Stimulated activated CD8-positive, alpha-beta memory T cell treated with anti-CD3 and anti-CD28 coated beads, Interleukin-2, amount 100 ng/mL, for 48 hours (primary cell): ENCODE measurements around the gene ZNF764.
"Not testable (repeated sequence)": the region's sequence is repeated elsewhere in the genome, so short reads cannot be mapped to it uniquely, and the experiment has no call there.

Source experiments
- DNase-seq, 2 donors: peaks; one replicate each; pipeline ENCODE4 v3.0.0-alpha.2; 2020; ENCODE audit warnings: low read depth in 2 of 2

ZNF764 gene

GRCh38 chr16:30527635-30528178 lies 30.5 kb downstream of the ZNF764 start:
- DNase-seq: no peak

- DNase-seq: peak; percentile 96 to 97
Observed at GRCh38 chr16:30526823-30527634, 31.1 kb downstream of the ZNF764 start.

GRCh38 chr16:30526137-30526822 lies 31.9 kb downstream of the ZNF764 start, which contains the start of gene ZNF768:
TSS of gene ZNF768 (minus strand) at chr16:30526566. CDS start at chr16:30526413, 153 bp downstream.
- peak in 1 of 2 donors; percentile 25 for DNase-seq

DNA sequence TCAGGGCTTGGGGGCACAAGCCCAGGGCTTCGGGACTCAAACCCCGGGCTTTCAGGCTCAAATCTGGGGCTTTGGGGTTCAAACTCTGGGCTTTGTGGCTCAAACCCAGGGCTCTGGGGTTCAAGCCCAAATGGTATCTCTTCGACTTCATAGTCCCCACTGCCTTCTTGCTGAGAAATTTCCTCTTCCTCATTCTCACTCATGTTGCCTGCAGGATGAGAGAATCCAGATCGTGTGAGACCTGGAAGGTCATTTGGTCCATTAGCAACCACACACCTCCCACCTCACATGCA lies 32.4 kb downstream of the ZNF764 start:
- no peak for DNase-seq

GRCh38 chr16:30524575-30525568 lies 33.3 kb downstream of the ZNF764 start:
- no peak for DNase-seq

DNA sequence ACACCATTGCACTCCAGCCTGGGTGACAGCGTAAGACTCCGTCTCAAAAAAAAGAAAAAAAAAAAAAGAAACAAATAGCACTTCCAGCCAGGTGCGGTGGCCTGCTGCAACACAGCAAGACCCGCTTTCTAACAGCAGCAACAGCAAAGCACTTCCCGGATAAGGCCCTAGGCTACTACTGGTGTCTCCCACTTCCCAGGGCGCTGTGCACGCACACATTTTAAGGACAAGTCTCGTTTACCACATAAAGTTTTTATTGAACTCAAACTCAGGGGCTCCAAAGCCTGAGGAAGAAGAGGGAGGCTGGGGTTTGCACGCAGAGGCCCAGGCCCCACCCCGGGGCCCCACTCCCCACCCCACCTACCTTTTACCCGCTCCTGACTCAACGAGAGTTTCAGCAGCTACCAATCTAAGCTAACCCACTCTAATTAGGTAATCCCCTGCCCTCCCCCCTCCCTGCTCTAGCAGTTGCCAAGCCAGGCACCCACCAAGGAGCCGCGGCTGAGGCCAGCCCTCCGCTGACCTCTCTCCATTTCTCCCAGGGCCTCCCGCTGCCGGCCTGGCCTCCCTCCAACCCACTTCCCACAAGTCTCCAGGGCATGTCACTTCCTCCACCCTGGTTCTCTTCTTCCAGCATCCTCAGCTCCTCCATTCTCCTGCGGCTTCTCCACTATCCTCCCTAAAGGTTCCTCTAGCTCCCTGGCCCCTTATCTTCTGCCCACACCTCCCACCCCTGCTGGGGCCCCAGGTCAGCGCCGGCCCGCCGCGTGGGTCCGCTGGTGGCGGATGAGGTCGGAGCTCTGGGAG lies 34.2 kb downstream of the ZNF764 start:
- no peak for DNase-seq

DNA sequence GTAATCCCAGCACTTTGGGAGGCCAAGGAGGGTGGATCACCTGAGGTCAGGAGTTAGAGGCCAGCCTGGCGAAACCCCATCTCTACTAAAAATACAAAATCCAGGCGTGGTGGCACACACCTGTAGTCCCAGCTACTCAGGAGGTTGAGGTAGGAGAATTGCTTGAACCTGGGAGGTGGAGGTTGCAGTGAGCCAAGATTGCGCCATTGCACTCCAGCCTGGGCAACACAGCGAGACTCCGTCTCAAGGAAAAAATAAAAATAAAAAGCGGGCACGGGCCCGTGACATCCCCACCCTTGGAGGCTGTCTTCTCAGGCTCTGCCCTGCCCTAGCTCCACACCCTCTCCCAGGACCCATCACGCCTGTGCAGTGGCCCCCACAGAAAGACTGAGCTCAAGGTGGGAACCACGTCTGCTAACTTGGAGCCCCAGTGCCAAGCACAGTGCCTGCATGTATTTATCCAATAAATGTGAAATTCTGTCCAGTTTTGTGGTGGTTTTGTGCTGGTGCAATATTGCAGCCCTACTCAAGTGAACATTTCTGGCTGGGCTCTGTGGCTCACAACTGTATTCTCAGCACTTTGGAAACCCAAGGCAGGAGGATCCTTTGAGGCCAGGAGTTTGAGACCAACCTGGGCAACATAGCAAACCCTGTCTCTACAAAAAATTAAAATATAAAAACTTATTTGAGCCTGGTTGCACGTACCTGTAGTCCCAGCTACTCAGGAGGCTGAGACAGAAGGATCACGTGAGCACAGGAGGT lies 35.3 kb downstream of the ZNF764 start:
- DNase-seq: not testable (repeated sequence)

DNA sequence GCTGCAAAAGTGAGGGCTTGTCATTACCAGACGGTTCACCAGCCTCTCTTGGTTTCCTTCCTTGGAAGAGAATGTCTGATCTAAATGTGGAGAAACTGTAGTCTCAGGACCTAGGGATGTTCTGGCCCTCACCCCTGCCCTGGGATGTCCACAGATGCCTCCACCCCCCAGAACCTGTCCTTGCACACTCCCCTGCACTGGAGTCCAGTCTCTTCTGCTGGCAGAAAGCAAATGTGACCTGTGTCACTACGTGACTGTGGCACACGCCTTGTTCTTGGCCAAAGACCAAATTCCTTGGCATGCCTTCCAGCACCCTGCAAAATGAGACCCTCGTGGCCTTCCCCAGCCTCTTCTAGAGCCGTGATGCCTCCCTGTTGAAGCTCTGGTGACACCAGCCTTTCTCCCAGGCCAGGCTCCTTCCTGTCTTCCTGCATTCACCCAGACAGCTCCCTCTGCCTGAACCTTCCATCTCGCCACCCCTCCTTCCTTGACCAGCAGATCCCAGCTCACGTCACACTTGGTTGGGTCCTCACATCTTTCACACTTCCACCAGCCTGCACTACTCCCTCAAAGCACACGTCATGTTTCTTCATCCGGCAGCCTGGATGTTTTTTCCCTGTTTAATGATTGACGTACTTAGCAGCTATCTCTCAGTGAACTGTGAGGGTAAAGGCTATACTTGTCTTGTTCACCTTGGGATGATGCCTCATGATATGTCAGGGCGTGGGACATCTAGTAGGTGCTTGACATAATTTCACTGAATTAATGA lies 36.1 kb downstream of the ZNF764 start:
- DNase-seq: no peak

DNA sequence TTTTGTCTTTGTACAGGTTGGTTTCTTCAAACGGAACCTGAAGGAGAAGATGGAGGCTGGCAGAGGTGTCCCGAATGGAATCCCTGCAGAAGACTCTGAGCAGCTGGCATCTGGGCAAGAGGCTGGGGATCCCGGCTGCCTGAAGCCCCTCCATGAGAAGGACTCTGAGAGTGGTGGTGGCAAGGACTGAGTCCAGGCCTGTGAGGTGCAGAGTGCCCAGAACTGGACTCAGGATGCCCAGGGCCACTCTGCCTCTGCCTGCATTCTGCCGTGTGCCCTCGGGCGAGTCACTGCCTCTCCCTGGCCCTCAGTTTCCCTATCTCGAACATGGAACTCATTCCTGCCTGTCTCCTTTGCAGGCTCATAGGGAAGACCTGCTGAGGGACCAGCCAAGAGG lies 36.7 kb downstream of the ZNF764 start:
- DNase-seq: no peak

GRCh38 chr16:30519120-30520049 lies 38.8 kb downstream of the ZNF764 start:
- no peak for DNase-seq

DNA sequence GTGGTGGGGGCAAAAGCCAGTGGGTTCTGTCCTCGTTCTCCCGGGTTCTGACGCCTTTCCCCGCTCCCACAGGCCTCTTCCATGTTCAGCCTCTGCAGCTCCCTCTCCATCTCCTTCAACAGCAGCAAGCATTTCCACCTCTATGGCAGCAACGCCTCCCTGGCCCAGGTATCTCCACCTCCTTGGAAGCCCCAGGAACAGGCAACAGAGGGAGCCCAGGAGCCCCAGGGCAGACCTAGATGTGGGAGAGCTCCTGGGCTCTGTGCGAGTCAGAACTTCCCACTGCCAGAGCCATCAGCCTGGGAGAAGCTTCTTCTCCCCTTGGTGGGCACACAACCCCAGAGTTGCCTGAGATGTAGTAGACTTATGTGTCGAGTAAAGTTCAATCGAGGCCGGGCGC lies 39.6 kb downstream of the ZNF764 start:
- no peak for DNase-seq

DNA sequence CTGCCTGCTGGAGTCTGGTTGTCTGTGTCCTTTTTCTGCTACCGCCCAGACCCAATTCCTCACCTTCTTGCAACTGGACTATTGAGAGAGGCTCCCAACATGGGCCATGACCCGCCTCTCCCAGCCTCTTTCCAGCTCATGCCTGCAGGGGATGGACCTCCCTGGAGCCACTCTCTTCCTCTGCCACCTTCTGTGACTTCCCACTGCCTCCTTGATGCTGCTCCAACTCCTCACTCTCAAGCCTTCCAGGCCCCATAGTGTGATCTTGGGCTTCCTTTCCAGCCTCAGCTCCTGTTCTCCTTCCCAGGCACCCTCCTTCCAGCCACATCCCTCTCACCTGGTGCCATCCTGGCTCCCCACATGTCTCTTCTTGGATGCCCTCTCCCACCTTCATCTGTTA lies 42.9 kb downstream of the ZNF764 start:
- no peak for DNase-seq

DNA sequence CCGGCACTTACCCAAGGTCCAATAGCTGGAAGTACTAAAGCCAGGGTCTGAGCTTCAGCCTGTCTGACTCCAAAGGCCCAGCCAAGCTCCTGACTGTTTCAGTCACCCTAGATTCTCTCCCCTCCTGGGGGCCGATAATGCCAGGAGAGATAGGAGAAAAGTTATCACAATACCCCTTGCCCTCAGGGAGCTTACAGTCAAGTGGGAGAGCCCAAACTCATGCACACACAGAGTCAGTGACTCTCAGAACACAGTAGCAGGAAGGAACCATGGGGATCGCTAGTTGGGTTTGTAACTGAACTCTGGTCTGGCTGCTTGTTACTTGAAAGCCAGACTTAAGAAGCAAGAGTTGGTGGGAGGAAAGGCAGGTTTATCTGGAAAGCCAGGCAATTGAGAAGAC lies 46.7 kb downstream of the ZNF764 start:
- DNase-seq: no peak

DNA sequence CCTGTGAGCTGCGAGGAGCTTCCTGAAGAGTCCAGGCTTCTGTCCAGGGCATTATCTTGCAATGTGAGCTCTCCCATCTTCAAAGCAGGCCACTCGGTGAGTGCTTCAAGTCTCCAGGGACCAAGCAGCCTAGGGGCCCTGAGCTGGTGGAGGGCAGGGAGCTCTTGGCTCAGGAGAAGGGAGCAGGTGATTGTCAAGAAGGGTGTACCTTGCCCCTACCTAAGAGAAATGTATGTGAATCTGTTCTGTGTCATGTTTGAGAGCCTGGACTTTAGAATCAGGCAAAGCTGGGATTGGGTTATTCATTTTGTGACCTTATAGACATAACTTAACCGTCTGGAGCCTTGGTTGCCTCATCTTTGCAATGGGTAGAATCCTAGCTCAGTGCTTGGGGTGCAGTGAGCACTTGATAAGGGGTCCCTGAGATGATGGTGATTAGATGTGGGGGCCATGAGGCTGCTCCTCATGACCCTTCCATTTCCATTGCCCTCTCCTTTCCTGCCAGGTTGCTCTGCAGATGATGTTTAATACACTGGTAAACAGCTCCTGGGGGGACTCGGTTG lies 47.7 kb downstream of the ZNF764 start:
- DNase-seq: no peak

DNA sequence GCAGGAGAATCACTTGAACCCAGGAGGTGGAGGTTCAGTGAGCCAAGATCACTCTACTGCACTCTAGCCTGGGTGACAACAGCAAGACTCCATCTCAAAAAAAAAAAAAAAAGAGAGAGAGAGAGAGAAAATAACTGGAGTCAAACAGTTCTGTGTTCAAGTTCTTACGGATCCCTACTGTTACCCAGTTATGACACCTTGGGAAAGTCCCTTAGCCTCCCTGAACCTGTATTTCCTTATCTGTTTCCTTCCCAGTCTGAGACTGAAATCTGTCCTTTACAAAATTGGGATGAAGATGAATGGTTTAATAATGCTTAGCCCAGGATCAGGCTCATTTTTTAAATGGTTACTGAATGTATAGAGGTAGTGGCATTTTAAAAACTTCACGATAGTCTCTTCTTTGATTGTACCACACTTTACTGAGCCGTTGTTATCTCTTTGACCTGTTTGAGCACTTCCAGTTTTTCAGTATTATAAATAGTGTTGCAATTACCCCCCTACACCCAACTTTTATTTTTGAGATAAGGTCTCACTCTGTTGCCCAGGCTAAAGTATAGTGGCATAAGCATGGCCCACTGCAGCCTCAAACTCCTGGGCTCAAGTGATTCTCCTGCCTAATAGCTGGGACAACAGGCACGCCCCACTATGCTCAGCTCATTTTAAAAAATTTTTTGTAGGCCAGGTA lies 49.0 kb downstream of the ZNF764 start:
- DNase-seq: no peak
